ENCODE results near the gene KRT72.

KRT72 gene

GRCh38 chr12:52630008-52630500 lies 28.8 kb upstream of the KRT72 start:
- DNase-seq (ENCODE audit: low read depth), result no peak

GRCh38 chr12:52629281-52630007 lies 28.2 kb upstream of the KRT72 start:
- DNase-seq (ENCODE audit: low read depth), result no peak

DNA sequence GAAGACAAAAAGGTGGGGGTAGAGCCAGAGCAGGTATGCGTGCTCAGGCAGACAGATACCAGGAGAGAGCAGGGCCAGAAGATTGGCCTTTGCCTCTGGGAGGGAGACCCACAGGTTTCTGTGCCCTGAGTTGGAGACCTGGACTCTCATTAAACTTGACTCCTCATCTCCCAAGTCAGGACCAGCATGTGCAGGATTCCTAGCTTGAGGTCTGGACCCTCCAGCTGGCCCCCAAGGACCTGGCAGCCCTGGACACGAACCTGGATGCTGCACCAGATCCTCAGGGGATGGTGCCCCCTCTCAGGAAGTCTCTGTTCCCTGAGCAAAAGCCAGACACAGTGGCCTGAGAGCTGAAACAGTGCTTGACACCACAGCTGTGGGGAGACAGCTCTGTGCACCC lies 27.6 kb upstream of the KRT72 start:
- DNase-seq (ENCODE audit: low read depth), result no peak

DNA sequence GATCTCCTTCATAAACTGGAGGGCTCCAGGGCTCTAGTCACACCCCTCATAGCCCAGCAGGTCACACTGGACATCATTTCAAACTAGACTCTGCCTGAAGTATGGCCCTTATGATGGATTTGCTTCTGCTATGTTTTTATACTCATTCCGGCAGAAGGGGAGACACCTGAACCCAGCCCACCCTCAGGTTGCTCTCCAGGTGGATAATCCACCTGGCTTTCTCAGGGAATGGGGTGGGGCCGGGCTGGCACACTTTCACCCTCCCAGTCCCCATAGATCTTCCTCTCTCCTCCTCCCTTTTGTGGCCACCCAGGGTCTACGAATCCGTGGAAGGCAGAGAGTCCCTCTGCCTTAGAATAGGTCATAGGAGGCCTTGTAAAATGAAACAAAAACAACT lies 26.8 kb upstream of the KRT72 start:
- no peak for DNase-seq (ENCODE audit: low read depth)

DNA sequence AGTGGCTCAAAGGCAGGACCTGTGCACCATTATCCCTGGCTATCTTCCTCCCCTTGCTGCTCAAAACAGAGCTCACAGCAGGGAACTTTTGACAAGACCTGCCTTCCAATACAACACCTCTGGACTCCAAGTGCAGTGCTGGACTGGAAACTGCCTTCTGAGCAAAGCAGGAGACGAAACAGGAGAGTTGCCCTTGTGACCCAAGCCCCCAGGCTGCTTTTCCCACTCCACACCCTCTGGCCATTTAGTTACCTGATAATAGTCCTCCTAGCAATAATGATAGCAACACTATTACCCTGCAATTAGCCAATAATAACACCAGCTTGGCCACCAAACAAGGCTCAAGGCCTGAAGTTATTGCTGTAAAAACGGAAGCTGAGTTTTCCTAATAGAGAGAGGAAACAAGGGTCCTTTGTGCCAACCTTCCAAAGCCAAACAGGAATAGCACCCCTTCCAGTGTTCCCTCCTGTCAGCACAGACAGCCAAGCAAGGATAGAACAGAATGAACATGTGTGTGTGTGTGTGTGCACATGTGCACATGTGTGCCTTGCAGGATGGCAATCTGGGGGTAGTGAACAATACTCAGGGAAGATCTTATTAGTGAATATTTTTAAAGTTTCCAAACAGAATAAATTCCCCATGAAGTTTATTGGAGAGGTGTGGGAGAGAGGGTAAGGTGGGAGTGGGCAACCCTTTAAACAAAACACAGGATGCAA lies 26.3 kb upstream of the KRT72 start:
- DNase-seq (ENCODE audit: low read depth), result no peak

GRCh38 chr12:52622349-52622748 lies 21.1 kb upstream of the KRT72 start:
- no peak for DNase-seq (ENCODE audit: low read depth)

- DNase-seq (ENCODE audit: low read depth), result no peak
Measured at GRCh38 chr12:52618866-52619265, 17.6 kb upstream of the KRT72 start.

GRCh38 chr12:52618216-52618615 lies 17.0 kb upstream of the KRT72 start, which contains the start of gene KRT73:
KRT73 (minus strand) TSS chr12:52618559; CDS start chr12:52618524, 35 bp downstream.
- no peak for DNase-seq (ENCODE audit: low read depth)

DNA sequence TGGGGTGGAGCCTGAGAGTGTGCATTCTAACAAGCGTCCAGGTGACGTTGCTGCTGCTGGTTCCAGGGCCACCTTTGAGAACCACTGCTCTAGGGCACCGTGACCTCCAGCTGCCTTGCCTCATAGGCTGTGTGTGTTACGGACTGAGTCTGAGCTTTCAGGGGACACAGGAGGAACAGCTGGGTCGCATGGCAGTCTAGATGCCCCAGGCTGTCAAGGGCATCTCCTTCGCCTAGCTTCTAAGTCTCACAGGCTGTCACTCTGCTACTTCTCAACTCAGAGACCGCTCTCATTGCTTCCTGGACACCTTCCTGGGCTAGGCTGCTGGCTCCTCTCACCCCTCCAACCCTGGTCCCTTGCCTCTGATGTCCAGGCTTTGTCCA lies 16.1 kb upstream of the KRT72 start:
- no peak for DNase-seq (ENCODE audit: low read depth)

DNA sequence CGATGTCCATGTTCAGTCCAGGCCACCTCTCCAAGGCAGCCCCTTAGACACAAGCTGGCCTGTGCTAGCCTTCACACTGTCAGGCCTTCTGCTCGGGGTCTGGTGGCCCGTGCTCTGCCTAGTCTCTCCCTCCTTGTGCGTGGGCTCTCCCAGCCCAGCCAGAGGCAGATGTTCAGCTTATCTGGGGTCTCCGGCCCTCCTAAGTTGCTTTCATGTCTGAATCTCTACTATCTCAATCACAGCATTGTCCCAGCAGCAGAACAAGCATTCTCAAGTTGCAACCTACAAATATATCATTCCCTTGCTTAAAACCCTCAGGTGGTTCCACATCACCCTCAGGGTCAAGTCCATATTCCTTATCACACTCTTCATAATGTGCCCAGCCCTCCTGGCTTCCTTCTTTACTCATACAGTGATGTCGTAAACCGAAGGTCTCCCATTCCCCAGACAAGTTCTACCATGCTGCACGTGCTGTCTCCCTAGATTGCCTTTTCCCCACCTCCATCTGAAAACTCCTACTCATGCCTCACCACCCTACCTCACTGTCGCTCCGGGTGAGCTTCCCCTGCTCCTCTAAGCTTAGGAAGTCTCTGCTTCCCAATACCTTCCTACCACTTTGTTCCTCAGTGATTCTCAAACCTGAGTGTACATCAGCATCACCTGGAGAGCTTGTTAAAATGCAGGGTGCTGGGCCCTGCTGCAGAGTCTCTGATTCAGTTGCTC lies 15.6 kb upstream of the KRT72 start:
- DNase-seq (ENCODE audit: low read depth), result no peak

GRCh38 chr12:52615912-52616311 lies 14.6 kb upstream of the KRT72 start:
- no peak for DNase-seq (ENCODE audit: low read depth)

DNA sequence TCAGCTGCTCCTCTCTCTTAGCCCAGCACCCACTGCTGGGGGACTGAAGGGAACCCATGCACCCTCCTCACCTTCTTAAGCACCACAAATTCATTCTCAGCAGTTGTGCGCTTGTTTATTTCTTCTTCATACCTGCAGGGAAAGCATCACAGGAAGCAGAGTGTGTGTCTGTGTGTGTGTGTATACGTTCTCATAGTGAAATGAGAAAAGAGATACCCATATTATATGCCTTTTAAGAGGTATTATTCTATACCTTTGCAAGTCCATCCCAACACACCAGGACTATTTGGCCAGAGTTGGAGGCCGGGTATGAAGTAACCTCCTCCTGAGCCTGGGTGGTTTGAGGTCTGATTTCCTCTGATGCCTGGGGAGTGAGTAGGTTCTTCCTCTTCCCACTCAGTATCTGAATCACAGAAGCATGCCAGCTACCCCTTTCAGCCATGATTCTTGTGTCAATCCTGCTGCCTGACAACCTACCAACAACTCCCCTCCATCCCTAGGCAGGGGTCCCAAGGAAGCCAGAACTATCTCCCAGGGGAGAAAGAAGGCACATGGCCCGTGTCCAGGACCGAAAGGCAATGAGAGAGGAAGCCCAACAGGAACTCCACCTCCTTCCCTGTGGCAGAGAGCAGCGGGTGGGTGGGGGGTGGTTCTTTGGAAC lies 14.1 kb upstream of the KRT72 start:
- DNase-seq (ENCODE audit: low read depth), result no peak

DNA sequence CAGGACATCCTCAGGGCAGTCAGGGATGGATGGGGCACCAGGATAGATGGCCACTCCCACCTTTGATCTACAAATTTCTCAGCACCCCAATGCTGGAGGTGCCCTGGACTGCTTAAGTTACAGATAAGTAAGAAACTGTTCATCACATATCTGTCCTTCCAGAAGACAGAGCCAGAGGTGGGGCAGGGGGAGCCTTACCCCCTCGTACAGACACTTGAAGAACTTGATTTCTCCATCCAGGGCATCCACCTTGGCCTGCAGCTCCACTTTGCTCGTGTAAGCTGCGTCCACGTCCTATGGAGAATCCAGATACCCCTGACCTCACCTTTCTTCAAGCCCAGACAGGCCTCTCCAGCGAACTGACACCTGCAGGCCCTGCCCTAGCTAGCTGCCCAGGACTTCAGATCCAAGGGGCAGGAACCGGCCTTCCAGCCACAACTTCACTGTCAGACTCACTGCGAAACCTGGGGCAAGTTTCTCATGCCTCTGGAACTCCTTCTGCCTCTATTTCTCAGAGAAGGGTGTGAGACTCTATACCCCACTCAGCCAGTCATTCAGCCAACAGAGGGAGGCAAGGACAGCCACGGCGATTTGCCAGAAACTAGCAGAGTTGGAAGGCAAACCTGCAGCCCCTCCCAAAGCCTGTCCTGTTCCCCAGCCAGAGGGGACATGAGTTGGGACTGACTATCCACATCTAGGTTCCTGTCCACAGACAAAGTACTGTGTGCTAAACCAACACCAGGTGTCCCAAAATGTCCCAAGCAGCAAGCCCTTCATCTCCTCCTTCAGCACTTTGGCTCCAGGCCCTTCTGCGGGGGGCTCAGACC lies 13.3 kb upstream of the KRT72 start:
- no peak for DNase-seq (ENCODE audit: low read depth)

GRCh38 chr12:52613384-52614030 lies 12.2 kb upstream of the KRT72 start:
- no peak for DNase-seq (ENCODE audit: low read depth)

DNA sequence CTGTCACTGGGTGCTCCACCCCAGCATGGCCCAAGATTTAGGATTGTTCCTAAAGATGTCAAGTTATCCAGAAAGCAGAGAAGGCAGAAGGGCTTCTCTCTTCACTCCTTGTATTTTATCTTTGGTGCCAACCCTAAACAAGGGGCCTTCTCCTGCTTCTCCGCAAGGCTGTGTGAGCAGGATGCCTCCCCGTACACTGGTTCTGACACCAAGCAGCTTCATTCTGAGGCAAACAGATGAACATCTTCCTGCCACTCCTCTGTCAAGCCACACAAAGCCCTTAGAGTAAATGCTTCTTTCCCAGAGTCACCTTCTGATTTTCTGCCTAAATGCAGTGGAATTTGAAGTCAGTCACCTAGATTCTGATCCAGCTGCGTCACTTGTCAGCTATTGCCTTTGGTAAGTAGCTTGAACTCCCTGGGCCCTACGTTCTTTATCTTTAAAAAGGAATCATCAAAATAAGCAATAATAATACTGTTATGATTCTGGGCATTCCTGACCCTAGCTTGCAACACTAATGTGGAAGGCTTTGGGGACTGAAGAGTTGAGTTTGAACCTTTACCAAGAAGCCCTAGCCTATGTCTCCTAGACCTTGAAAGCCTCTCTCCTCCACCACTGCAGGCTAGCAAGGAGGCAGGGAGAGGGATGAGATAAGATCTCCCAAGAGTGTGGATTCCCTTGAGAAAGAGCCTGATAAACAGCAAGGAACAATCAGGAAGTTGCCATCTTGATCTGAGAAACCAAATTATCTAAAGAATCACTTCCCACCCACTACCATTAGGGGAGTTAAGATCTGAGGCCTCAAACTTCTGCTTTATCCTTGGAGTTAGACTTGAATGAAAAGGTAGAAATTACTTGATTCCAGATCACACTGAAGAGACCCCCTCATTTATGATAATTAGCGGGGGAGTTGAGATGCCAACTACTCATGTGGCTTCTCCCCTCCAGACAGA lies 11.4 kb upstream of the KRT72 start:
- no peak for DNase-seq (ENCODE audit: low read depth)

DNA sequence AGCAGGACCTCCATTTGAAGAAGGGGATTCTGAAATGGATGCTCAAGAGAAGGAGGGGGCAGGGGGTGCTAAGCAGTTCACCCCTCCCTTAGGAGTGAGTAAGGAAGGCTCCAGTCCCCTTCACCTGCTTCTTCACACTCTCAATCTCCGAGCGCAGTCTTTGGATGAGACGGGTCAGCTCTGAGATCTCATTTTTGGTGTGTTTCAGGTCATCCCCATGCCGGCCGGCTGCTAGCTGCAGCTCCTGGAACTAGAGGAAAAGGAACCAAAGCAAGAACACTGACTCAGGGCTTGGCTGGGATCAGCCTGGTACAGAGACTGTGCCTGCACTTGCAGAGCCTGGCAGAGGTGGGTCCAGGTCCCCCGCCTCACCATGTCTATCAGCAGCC lies 9.8 kb upstream of the KRT72 start:
- DNase-seq (ENCODE audit: low read depth), result no peak

DNA sequence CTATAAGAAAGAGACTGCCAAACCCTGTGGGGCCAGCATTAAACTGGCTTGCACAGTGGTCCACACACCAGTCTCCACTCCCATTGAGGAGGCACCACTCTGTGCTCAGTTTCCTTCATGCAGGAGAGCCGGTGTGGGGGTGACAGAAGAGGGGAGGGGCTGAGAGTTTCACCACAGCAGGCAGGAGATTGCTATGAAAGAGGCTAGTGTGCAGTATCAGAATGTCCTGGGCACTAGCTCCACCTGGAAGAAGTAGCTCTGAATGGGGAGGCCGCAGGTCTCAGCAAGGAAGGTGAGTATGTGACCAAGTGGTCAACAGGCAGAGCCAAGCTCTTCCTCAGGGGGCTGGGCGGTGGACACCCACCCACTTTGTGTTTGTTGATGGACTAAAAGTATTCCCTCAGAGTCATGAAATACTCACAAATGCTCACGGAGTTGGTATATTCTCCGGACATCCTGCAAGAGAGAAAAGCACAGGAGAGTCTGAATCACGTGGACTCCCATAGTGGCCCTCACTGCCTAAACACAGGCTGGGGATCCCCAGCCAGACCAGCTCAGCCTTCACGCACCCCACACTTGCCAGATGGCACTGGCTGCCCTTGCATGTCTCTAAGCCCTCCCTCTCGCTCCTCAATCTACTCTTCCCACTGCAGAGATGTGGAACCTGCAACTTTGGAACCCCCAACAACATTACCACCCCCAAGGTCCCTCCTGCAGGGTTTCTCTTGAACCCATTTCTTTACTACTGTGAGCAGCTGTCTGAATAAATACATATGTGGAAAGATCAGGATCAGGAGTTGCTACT lies 7.8 kb upstream of the KRT72 start:
- no peak for DNase-seq (ENCODE audit: low read depth)

DNA sequence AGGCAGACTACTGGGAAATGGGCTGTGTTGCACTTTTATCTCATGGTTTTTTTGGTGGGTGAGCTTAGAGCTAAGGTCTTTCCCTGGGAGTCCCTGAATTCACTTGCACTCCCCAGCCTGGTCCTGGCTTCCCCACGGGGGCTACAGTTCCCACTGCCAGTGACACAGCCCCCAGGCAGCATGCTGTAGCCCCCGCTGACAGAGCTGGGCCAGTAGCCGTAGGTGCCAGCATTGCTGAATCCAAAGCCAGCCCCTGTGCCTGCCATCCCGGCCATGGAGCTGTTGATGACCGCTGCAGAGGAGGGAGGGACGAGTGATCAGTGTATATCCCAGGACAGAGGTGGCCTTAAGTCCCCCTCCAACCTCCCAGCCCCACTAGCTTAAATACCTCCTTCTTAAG lies 6.9 kb upstream of the KRT72 start:
- DNase-seq (ENCODE audit: low read depth), result no peak

DNA sequence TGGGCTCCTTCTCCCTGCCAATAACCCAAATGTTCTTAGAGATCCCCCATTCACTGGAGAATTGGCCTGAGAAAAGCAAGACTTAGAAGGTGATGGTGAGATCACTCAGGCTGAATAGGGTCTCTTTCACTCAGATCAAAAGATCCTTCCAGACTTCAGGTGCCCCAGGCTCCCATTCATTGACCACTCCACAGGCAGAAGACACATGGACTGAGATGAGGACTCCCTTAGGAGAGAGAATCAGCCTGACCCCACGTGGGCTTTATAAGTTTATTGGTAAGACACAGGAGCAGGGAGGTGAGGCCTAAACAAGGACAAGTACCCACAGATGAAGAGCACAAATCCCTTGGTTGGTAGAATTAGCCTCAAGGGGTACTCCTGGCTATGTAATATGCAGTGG lies 6.1 kb upstream of the KRT72 start:
- DNase-seq (ENCODE audit: low read depth), result no peak
